Stimulated activated CD8-positive, alpha-beta memory T cell treated with anti-CD3 and anti-CD28 coated beads, Interleukin-15, amount 100 ng/mL, for 48 hours (primary cell): ENCODE measurements around the gene COQ4.

ENCODE experiments used
- DNase-seq, 2 donors: peaks; one replicate each; pipeline ENCODE4 v3.0.0-alpha.2; 2020; ENCODE audit warnings: low read depth in 2 of 2

COQ4 gene

GRCh38 chr9:128372784-128373183, 50.1 kb downstream of the COQ4 start:
- no peak for DNase-seq

GRCh38 chr9:128374221-128374675, 51.6 kb downstream of the COQ4 start:
- DNase-seq: no peak

- DNase-seq: no peak
Observed at GRCh38 chr9:128375865-128376264, 53.2 kb downstream of the COQ4 start.

GRCh38 chr9:128382261-128382660, 59.6 kb downstream of the COQ4 start:
- DNase-seq: no peak

GRCh38 chr9:128383007-128383753, 60.5 kb downstream of the COQ4 start:
- DNase-seq: no peak
